Trophoblast cell (in vitro differentiated cells and primary cell): ENCODE data around the gene LEMD2.

Experiments used
- DNase-seq, 2 donors: peaks; one replicate each; pipeline ENCODE4 v3.0.0-alpha.2; 2016
- H2AFZ ChIP-seq: 2 replicates; pipeline ENCODE4 v1.6.1; 2013; ENCODE audit warnings: low read length, moderate library complexity, mild to moderate bottlenecking; ENCODE audit not compliant: insufficient read depth, poor library complexity
- H2AK5ac ChIP-seq: 2 replicates; pipeline ENCODE4 v1.6.1; 2013; ENCODE audit warnings: mild to moderate bottlenecking, low read length
- H2BK120ac ChIP-seq: 2 replicates; pipeline ENCODE4 v1.6.1; 2013; ENCODE audit warnings: low read length, mild to moderate bottlenecking, moderate library complexity; ENCODE audit not compliant: insufficient read depth, poor library complexity
- H2BK12ac ChIP-seq: 2 replicates; pipeline ENCODE4 v1.6.1; 2013; ENCODE audit warnings: mild to moderate bottlenecking, low read length, moderate library complexity
- H2BK5ac ChIP-seq: 2 replicates; pipeline ENCODE4 v1.6.1; 2013; ENCODE audit warnings: low read length, low read depth, moderate library complexity, mild to moderate bottlenecking; ENCODE audit not compliant: poor library complexity
- H3K14ac ChIP-seq: 2 replicates; pipeline ENCODE4 v1.6.1; 2013; ENCODE audit warnings: mild to moderate bottlenecking, low read length
- H3K18ac ChIP-seq: 2 replicates; pipeline ENCODE4 v1.6.1; 2013; ENCODE audit warnings: mild to moderate bottlenecking, low read length
- H3K23ac ChIP-seq: 2 replicates; pipeline ENCODE4 v1.6.1; 2013; ENCODE audit warnings: low read length
- H3K27ac ChIP-seq: 2 replicates; pipeline ENCODE4 v1.5.1; 2013; ENCODE audit warnings: low read depth, mild to moderate bottlenecking, inconsistent platforms, low read length, moderate library complexity
- H3K27me3 ChIP-seq: 2 replicates; pipeline ENCODE4 v1.6.1; 2013; ENCODE audit warnings: inconsistent platforms, mild to moderate bottlenecking, low read length, moderate library complexity; ENCODE audit not compliant: insufficient read depth
- H3K36me3 ChIP-seq, 2 experiments: 1 replicate in 1 of 2; 2 replicates in 1 of 2; pipeline ENCODE4 v1.6.1; 2013; ENCODE audit warnings: low read length in 2 of 2, mild to moderate bottlenecking in 2 of 2, moderate library complexity in 1 of 2; ENCODE audit not compliant: insufficient read depth in 2 of 2, control insufficient read depth in 1 of 2
- H3K4ac ChIP-seq: 2 replicates; pipeline ENCODE4 v1.6.1; 2013; ENCODE audit warnings: low read depth, mild to moderate bottlenecking, low read length, moderate library complexity
- H3K4me1 ChIP-seq, 2 experiments: 1 replicate in 1 of 2; 2 replicates in 1 of 2; pipeline ENCODE4 v1.6.1; 2013; ENCODE audit warnings: low read length in 2 of 2, mild to moderate bottlenecking in 2 of 2, moderate library complexity in 1 of 2; ENCODE audit not compliant: insufficient read depth in 2 of 2, control insufficient read depth in 1 of 2
- H3K4me2 ChIP-seq: 2 replicates; pipeline ENCODE4 v1.6.1; 2013; ENCODE audit warnings: inconsistent platforms, mild to moderate bottlenecking, low read length, moderate library complexity
- H3K4me3 ChIP-seq: 2 replicates; pipeline ENCODE4 v1.5.1; 2013; ENCODE audit warnings: mild to moderate bottlenecking, low read depth, low read length, inconsistent platforms
- H3K79me1 ChIP-seq: one replicate; pipeline ENCODE4 v1.6.1; 2013; ENCODE audit warnings: low read length
- H3K79me2 ChIP-seq: 2 replicates; pipeline ENCODE4 v1.6.1; 2013; ENCODE audit warnings: low read length, mild to moderate bottlenecking; ENCODE audit not compliant: control insufficient read depth, insufficient read depth, poor library complexity
- H3K9ac ChIP-seq: 2 replicates; pipeline ENCODE4 v1.6.1; 2013; ENCODE audit warnings: mild to moderate bottlenecking, low read length
- H3K9me3 ChIP-seq: 2 replicates; pipeline ENCODE4 v1.6.1; 2013; ENCODE audit warnings: low read depth, mild to moderate bottlenecking, control low read depth, inconsistent platforms, low read length; ENCODE audit not compliant: insufficient read depth
- H4K12ac ChIP-seq: 2 replicates; pipeline ENCODE4 v1.6.1; 2013; ENCODE audit warnings: low read depth, mild to moderate bottlenecking, low read length, moderate library complexity
- H4K8ac ChIP-seq: 2 replicates; pipeline ENCODE4 v1.6.1; 2013; ENCODE audit warnings: low read depth, mild to moderate bottlenecking, low read length, moderate library complexity
- H4K91ac ChIP-seq: one replicate; pipeline ENCODE4 v1.6.1; 2013; ENCODE audit warnings: low read depth, mild to moderate bottlenecking, low read length, moderate library complexity
- WGBS: extraction: QIAGEN DNeasy Blood & Tissue Kit; methylation state at CpG from one replicate; pipeline ENCODE4 v1.1.7; 2013; ENCODE audit warnings: missing lambda C conversion rate; ENCODE audit not compliant: insufficient read length, insufficient coverage; ENCODE audit errors: extremely low coverage; 5-methylcytosine and 5-hydroxymethylcytosine counted together

LEMD2 gene

DNA sequence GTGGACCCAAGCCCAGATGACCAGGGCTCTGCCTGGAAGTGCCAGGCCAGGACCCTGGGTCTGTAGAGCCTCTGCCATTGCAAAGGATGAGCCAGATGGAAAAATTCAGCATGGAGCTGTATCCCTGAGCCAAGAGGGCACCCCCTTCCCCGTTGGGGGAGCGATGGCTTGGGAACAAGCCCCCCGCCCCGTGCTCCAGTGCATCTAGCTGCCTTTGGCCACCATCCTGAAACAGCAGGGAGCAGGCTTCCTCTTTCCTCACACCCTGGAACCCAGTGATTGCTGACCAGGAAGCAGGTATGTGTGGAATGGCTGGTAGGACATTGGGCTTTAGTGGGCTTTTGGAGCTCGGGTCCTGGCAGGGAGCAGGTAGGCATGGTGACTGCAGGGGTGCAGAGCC lies 12.7 kb upstream of the LEMD2 start:
- no CpG with 5 or more reads among the region's 5 CpGs for WGBS
- no peaks in the 10 kb centered on the region for H3K27me3 ChIP-seq
- no peak overlapping the region for H3K9ac ChIP-seq

DNA sequence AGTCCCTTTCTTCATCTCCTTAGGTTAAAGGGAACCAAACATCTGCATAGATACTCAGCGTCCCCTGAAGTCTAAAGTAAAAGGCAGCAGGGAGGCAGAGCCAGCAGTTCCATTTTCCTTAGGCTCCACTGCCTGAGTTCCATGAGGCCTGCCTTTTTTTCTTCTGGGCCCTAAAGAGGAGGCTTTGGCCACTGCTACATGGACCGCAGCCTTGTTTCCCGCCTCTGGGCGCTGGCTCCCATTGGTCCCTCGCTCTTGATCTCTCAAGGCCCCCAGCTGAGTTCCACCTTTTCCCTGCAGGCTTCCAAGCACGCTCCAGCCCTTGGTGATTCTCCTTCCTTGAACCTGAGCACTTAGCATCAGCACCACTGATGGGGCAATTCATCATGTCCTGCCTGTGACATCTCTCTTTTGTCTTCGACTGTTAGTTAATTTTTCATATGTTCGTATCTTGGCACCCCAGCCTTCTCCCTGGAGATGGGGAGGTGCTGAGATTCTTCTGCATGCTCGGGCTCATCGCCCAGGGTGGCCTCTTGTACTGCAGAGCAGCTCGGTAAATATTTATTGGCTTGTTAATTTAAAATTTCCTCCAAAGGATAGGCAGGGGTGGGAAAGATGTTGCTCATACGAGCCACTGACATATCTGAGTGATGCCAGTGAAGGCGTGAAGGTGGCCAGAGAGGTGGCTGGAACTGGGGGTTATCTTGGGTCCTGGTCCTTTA lies 11.5 kb upstream of the LEMD2 start:
- H3K27ac ChIP-seq, result no peak overlapping the region
- no peak overlapping the region for H3K14ac ChIP-seq
- H3K36me3 ChIP-seq, result no peaks in the 10 kb centered on the region
- no peaks in the 10 kb centered on the region for H3K79me2 ChIP-seq
- no peaks in the 10 kb centered on the region for H3K79me1 ChIP-seq
- H3K4me2 ChIP-seq, result no peak overlapping the region
- DNase-seq, result no peak
- H3K4me1 ChIP-seq, result peaks cover 3 to 4% of the 10 kb centered on the region in 2 experiments
- no peak overlapping the region for H2BK12ac ChIP-seq
- no peak overlapping the region for H2AFZ ChIP-seq
- H3K9ac ChIP-seq, result no peak overlapping the region
- WGBS, result no CpG with 5 or more reads among the region's 13 CpGs
- no peak overlapping the region for H3K4ac ChIP-seq
- H3K4me3 ChIP-seq, result no peak overlapping the region
- H3K23ac ChIP-seq, result no peak overlapping the region
- H3K9me3 ChIP-seq, result no peaks in the 10 kb centered on the region
- H2BK5ac ChIP-seq, result no peak overlapping the region
- no peaks in the 10 kb centered on the region for H3K27me3 ChIP-seq
- no peak overlapping the region for H4K91ac ChIP-seq
- H4K8ac ChIP-seq, result no peak overlapping the region
- no peak overlapping the region for H3K18ac ChIP-seq
- H2BK120ac ChIP-seq, result no peak overlapping the region
- no peak overlapping the region for H2AK5ac ChIP-seq
- H4K12ac ChIP-seq, result no peak overlapping the region

More for the DNA sequence above, 12.7 kb upstream of the LEMD2 start:
- no peak overlapping the region for H3K27ac ChIP-seq
- H3K23ac ChIP-seq, result no peak overlapping the region
- H3K79me2 ChIP-seq, result no peaks in the 10 kb centered on the region
- H2BK12ac ChIP-seq, result no peak overlapping the region
- no peak overlapping the region for H4K91ac ChIP-seq
- no peak overlapping the region for H4K8ac ChIP-seq
- no peaks in the 10 kb centered on the region for H3K79me1 ChIP-seq
- H2AK5ac ChIP-seq, result no peak overlapping the region
- H3K4ac ChIP-seq, result no peak overlapping the region
- no peak overlapping the region for H3K18ac ChIP-seq
- no peak overlapping the region for H3K4me2 ChIP-seq
- no peak overlapping the region for H2BK5ac ChIP-seq
- no peak overlapping the region for H4K12ac ChIP-seq
- peaks cover 3 to 4% of the 10 kb centered on the region in 2 experiments for H3K4me1 ChIP-seq
- no peak overlapping the region for H2BK120ac ChIP-seq
- no peak overlapping the region for H3K14ac ChIP-seq
- H3K36me3 ChIP-seq, result no peaks in the 10 kb centered on the region
- DNase-seq, result peak in 1 of 2 donors; percentile 4
- H3K4me3 ChIP-seq, result no peak overlapping the region
- H2AFZ ChIP-seq, result no peak overlapping the region
- no peaks in the 10 kb centered on the region for H3K9me3 ChIP-seq

DNA sequence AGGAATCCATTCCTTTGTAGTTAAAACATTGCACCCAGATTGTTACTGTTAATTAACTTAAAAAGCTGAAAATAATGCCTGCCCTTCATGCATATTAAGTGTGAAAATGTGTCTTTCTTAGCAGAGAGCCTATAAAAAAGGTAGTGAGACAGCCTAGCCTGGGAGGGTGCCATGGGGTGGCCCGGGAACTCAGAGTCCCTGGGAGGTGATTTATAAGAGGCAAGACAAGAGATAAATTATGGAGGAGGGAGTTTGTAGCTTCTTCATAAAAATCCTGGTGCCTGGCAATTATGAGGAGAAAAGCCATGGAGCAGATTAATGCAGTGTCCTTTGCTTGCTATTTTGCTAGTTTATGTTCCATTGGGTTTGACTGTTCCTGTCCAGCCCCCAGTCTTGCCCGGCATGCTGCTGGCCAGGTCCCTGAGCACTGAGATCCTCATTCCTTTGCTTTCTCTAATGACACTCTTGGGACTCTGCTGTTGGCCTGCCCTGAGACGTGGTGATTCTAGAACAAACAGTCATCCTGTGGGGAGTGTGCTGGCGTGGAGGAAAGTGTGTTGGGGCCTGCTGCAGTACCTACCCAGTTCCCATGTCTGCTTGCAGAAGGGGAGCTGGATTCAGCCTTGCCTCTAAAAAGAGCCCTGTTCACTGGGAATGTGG lies 10.7 kb upstream of the LEMD2 start:
- H2BK12ac ChIP-seq, result no peak overlapping the region

DNA sequence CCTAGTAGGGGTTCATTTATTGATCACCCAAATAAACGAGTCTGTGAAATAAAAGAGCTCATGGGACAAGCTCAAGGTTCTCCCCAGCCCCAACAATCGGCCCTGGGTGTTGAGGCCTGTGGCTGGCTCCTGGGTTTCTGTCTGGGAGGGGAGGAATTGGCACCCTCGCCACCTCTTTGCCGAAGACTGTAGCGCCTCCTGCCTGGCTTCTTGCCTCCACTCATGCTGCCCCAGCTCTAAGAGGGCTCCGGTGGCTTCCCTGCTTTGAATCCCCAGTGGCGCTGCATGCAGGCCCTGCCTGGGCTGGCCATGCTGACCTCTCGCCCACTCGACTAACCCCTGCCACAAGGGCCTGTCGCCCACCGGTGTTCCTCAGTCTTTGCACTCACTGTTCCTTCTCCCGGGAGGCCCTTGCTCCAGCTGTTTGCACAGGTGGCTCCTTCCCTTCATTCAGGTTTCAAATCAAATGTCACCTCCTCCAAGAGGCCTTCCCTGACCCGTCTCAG lies 9.5 kb upstream of the LEMD2 start:
- Histone ChIP-seq H3K23ac (no peak overlapping the region), H3K14ac (no peak overlapping the region), H3K4me2 (no peak overlapping the region), H3K4me3 (no peak overlapping the region), H3K4me1 (peaks cover 8 to 11% of the 10 kb centered on the region in 2 experiments), H2BK12ac (no peak overlapping the region), H3K36me3 (no peaks in the 10 kb centered on the region), H3K9me3 (no peaks in the 10 kb centered on the region), H3K27ac (no peak overlapping the region), H4K8ac (no peak overlapping the region), H2BK5ac (no peak overlapping the region), H2BK120ac (no peak overlapping the region), H3K9ac (no peak overlapping the region), H4K91ac (no peak overlapping the region), H3K18ac (no peak overlapping the region), H3K4ac (no peak overlapping the region), H3K27me3 (no peaks in the 10 kb centered on the region), H2AK5ac (no peak overlapping the region), H4K12ac (no peak overlapping the region), H3K79me2 (no peaks in the 10 kb centered on the region), H3K79me1 (no peaks in the 10 kb centered on the region), H2AFZ (no peak overlapping the region)
- no CpG with 5 or more reads among the region's 13 CpGs for WGBS
- DNase-seq, result no peak

More for the DNA sequence above, 10.7 kb upstream of the LEMD2 start:
- no peak overlapping the region for H3K27ac ChIP-seq
- no peak overlapping the region for H3K4me3 ChIP-seq
- H2AFZ ChIP-seq, result no peak overlapping the region
- H3K36me3 ChIP-seq, result no peaks in the 10 kb centered on the region
- H3K79me1 ChIP-seq, result no peaks in the 10 kb centered on the region
- no peak overlapping the region for H2BK5ac ChIP-seq
- no peak overlapping the region for H4K8ac ChIP-seq
- H3K14ac ChIP-seq, result no peak overlapping the region
- H3K23ac ChIP-seq, result no peak overlapping the region
- no peak overlapping the region for H2AK5ac ChIP-seq
- H2BK120ac ChIP-seq, result no peak overlapping the region
- no CpG with 5 or more reads among the region's 4 CpGs for WGBS
- no peak overlapping the region for H3K4me2 ChIP-seq
- H4K91ac ChIP-seq, result no peak overlapping the region
- H4K12ac ChIP-seq, result no peak overlapping the region
- no peaks in the 10 kb centered on the region for H3K27me3 ChIP-seq
- no peak overlapping the region for H3K4ac ChIP-seq
- H3K9me3 ChIP-seq, result no peaks in the 10 kb centered on the region
- H3K4me1 ChIP-seq, result peaks cover 8 to 10% of the 10 kb centered on the region in 2 experiments
- no peaks in the 10 kb centered on the region for H3K79me2 ChIP-seq
- DNase-seq, result no peak
- H3K18ac ChIP-seq, result no peak overlapping the region
- no peak overlapping the region for H3K9ac ChIP-seq
